ENCODE data around the gene PYDC2. TPM values are rescaled to one million over a fixed set of nuclear protein-coding genes. Genes with fewer than 3 reads are reported as not detected.

The PYDC2 gene
- total RNA-seq, 1 experiment from 2014 or later, result not detected

DNA sequence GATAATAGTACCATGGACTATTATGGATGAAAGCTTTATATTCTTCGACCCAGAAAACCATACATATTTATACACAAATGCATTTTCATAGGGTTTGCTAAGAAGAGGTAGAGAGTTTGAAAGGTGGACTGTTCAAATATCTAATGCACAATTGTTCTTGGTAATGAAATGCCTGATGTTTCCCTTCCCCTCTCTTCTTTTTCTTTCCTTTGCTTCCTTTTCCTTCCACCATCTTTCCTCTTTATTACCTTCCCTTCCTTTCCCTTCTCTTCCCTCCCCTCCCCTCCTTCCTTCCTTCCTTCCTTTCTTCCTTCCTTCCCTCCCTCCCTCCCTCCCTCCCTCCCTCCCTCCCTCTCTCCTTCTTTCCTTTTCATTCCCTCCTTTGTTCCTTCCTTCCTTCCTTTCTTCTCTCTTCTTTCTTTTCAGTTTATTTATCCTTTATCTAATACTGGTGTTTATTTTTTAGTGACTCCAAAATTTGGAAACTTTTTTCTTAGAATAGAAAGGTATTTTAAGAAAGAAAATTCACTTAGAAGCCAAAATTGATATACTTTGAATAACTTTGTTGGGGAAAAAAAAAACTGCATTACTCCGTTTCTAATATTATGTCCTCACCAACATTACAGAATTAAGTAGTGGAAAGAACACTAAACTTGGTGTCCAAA is 22.7 kb upstream of the PYDC2 start:
- DNase-seq (ENCODE audit: low spot score) (no peak), ATAC-seq (no peak)
- Mint-ChIP-seq H3K27me3 (ENCODE audit: low read depth) (no peaks in the 10 kb centered on the region), H3K4me3 (no peak overlapping the region), H3K4me1 (peaks cover 5% of the 10 kb centered on the region; the same call in 1 of the 2 replicates), H3K9me3 (peaks cover 10% of the 10 kb centered on the region), H3K36me3 (no peaks in the 10 kb centered on the region), H3K27ac (no peak overlapping the region)
- TF ChIP-seq ZNF219 (CRISPR knock-in tag; IDR thresholded peaks at IDR 0.05; ENCODE audit: borderline replicate concordance) (no peak), ZSCAN18 (CRISPR knock-in tag; IDR thresholded peaks at IDR 0.05) (no peak), GRHL2 (CRISPR knock-in tag; IDR thresholded peaks at IDR 0.05; ENCODE audit: insufficient replicate concordance, severe bottlenecking) (no peak)
- ChIA-PET CTCF (no interaction called here), POLR2A (no interaction called here)

- ChIA-PET CTCF (no interaction called here), POLR2A (no interaction called here)
- no peak overlapping the region for H3K27ac Mint-ChIP-seq
- H3K4me3 Mint-ChIP-seq, result no peak overlapping the region
- ATAC-seq (no peak), DNase-seq (ENCODE audit: low spot score) (no peak)
- no peaks in the 10 kb centered on the region for H3K27me3 Mint-ChIP-seq (ENCODE audit: low read depth)
- no peaks in the 10 kb centered on the region for H3K36me3 Mint-ChIP-seq
- peaks cover 10% of the 10 kb centered on the region for H3K9me3 Mint-ChIP-seq
- TF ChIP-seq ZNF219 (CRISPR knock-in tag; IDR thresholded peaks at IDR 0.05; ENCODE audit: borderline replicate concordance) (no peak), OVOL2 (CRISPR knock-in tag; IDR thresholded peaks at IDR 0.05; ENCODE audit: borderline replicate concordance) (no peak), USF1 (CRISPR knock-in tag; IDR thresholded peaks at IDR 0.05) (no peak), NFATC4 (CRISPR knock-in tag; IDR thresholded peaks at IDR 0.05) (no peak)
- peaks cover 5% of the 10 kb centered on the region; the same call in 1 of the 2 replicates for H3K4me1 Mint-ChIP-seq
Measured at GRCh38 chr3:191440532-191440931, 20.4 kb upstream of the PYDC2 start.

- H3K27ac Mint-ChIP-seq, result no peak overlapping the region
- no peak overlapping the region for H3K4me3 Mint-ChIP-seq
- no peaks in the 10 kb centered on the region for H3K27me3 Mint-ChIP-seq (ENCODE audit: low read depth)
- no peaks in the 10 kb centered on the region for H3K36me3 Mint-ChIP-seq
- no peak for DNase-seq (ENCODE audit: low spot score)
- H3K9me3 Mint-ChIP-seq, result peaks cover 10% of the 10 kb centered on the region
- ChIA-PET POLR2A (no interaction called here), CTCF (no interaction called here)
- no peak for TF ChIP-seq USF2 (CRISPR knock-in tag; IDR thresholded peaks at IDR 0.05)
- TF ChIP-seq, protein P1, sequence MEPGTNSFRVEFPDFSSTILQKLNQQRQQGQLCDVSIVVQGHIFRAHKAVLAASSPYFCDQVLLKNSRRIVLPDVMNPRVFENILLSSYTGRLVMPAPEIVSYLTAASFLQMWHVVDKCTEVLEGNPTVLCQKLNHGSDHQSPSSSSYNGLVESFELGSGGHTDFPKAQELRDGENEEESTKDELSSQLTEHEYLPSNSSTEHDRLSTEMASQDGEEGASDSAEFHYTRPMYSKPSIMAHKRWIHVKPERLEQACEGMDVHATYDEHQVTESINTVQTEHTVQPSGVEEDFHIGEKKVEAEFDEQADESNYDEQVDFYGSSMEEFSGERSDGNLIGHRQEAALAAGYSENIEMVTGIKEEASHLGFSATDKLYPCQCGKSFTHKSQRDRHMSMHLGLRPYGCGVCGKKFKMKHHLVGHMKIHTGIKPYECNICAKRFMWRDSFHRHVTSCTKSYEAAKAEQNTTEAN (CRISPR knock-in tag; IDR thresholded peaks at IDR 0.05), result no peak
- TF ChIP-seq, protein P2, sequence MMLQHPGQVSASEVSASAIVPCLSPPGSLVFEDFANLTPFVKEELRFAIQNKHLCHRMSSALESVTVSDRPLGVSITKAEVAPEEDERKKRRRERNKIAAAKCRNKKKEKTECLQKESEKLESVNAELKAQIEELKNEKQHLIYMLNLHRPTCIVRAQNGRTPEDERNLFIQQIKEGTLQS (CRISPR knock-in tag; conservative IDR thresholded peaks at IDR 0.05), result no peak
- peaks cover 5% of the 10 kb centered on the region; the same call in 1 of the 2 replicates for H3K4me1 Mint-ChIP-seq
- ATAC-seq, result no peak
Measured at GRCh38 chr3:191441687-191442086, 19.3 kb upstream of the PYDC2 start.

GRCh38 chr3:191444569-191444968 is 16.4 kb upstream of the PYDC2 start:
- Mint-ChIP-seq H3K27ac (no peak overlapping the region), H3K4me3 (no peak overlapping the region), H3K27me3 (ENCODE audit: low read depth) (no peaks in the 10 kb centered on the region), H3K9me3 (peaks cover 10% of the 10 kb centered on the region), H3K4me1 (no peaks in the 10 kb centered on the region), H3K36me3 (no peaks in the 10 kb centered on the region)
- CTCF ChIA-PET, result interaction anchor here (0.6 kb wide), 1 partner anchor 23 kb away, joined by 4 read pairs; no protein-coding TSS in a partner anchor
- POLR2A ChIA-PET, result no interaction called here
- no peak for DNase-seq (ENCODE audit: low spot score)
- ATAC-seq, result no peak
- TF ChIP-seq, protein P3, sequence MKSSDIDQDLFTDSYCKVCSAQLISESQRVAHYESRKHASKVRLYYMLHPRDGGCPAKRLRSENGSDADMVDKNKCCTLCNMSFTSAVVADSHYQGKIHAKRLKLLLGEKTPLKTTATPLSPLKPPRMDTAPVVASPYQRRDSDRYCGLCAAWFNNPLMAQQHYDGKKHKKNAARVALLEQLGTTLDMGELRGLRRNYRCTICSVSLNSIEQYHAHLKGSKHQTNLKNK (CRISPR knock-in tag; IDR thresholded peaks at IDR 0.05), result no peak
- TF ChIP-seq E2F4 (CRISPR knock-in tag; IDR thresholded peaks at IDR 0.05; ENCODE audit: borderline replicate concordance, low read depth) (no peak), ZNF671 (CRISPR knock-in tag; IDR thresholded peaks at IDR 0.05) (no peak), NFYB (CRISPR knock-in tag; conservative IDR thresholded peaks at IDR 0.05; ENCODE audit: low read depth) (no peak), MYBL2 (CRISPR knock-in tag; IDR thresholded peaks at IDR 0.05) (no peak), PRRX2 (CRISPR knock-in tag; IDR thresholded peaks at IDR 0.05) (no peak), SMAD4 (CRISPR knock-in tag; IDR thresholded peaks at IDR 0.05) (no peak), CBFB (CRISPR knock-in tag; IDR thresholded peaks at IDR 0.05; ENCODE audit: low read depth) (no peak), ETV6 (CRISPR knock-in tag; IDR thresholded peaks at IDR 0.05) (no peak)
